ENCODE data around the gene MACF1. TPM values are rescaled to one million over a fixed set of nuclear protein-coding genes. Genes with fewer than 3 reads are reported as not detected.

MACF1 gene
- total RNA-seq, 1 donor from 2014 or later = 222 TPM

DNA sequence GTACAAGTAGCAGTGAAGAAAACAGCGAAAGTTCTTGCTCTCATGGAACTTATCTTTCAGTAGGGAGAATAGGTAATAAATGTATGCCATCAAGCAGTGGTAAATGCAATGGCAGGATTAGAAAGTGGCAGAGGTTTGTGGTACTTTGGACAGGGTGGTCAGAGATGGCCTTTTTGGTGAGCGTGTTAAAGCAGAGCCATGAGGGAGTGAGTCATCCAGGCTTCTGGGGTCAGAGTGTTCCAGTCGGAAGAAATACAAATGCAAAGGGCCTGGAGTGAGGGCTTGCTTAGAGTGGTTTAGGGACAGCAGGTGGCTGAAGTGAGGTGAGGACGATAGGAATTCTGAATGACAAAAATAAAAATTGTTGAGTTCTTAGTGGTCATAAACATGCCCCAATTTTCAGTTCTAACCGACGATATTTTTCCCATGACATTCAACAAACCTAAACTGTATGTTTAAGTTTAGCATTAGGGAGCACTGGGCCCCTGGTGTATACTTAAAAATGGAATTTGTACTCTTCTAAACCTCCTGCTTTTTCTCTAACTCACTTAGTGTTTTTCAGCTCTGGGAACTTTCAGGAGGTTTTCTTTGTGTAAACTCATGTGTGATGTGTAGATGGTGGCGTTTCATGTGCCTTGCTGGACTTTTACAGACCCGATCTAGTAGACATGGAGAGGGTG lies 78.2 kb downstream of the MACF1 start:
- peaks cover 35% of the 10 kb centered on the region for H3K36me3 Mint-ChIP-seq
- H3K27me3 Mint-ChIP-seq (ENCODE audit: insufficient read depth, low read depth) = no peaks in the 10 kb centered on the region
- no peak for DNase-seq (ENCODE audit: low spot score)
- Histone ChIP-seq H3K4me1 (peaks cover 7% of the 10 kb centered on the region), H3K9ac (peak overlapping the region; percentile 14), H2AFZ (replicated peaks) (no peak overlapping the region), H3K79me2 (ENCODE audit: low read depth) (peaks cover 43% of the 10 kb centered on the region), H3K36me3 (peaks cover 30% of the 10 kb centered on the region), H3F3A (ENCODE audit: low read depth) (no peaks in the 10 kb centered on the region), H3K27me3 (no peaks in the 10 kb centered on the region), H3K4me2 (no peak overlapping the region), H3K9me3 (ENCODE audit: low read depth) (no peaks in the 10 kb centered on the region), H3K27ac (no peak overlapping the region), H3K4me3 (no peak overlapping the region), H4K20me1 (ENCODE audit: low read depth) (peaks cover 29% of the 10 kb centered on the region)
- H3K27ac Mint-ChIP-seq = peak overlapping the region; percentile 42
- TF ChIP-seq, protein P1, sequence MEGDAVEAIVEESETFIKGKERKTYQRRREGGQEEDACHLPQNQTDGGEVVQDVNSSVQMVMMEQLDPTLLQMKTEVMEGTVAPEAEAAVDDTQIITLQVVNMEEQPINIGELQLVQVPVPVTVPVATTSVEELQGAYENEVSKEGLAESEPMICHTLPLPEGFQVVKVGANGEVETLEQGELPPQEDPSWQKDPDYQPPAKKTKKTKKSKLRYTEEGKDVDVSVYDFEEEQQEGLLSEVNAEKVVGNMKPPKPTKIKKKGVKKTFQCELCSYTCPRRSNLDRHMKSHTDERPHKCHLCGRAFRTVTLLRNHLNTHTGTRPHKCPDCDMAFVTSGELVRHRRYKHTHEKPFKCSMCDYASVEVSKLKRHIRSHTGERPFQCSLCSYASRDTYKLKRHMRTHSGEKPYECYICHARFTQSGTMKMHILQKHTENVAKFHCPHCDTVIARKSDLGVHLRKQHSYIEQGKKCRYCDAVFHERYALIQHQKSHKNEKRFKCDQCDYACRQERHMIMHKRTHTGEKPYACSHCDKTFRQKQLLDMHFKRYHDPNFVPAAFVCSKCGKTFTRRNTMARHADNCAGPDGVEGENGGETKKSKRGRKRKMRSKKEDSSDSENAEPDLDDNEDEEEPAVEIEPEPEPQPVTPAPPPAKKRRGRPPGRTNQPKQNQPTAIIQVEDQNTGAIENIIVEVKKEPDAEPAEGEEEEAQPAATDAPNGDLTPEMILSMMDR (IDR thresholded peaks at IDR 0.05) = no peak
- no peak for TF ChIP-seq EZH2phosphoT487 (IDR thresholded peaks at IDR 0.05)
- TF ChIP-seq EZH2 (IDR thresholded peaks at IDR 0.05) = no peak
- H3K4me3 Mint-ChIP-seq = no peak overlapping the region
- H3K9me3 Mint-ChIP-seq = no peaks in the 10 kb centered on the region
- peaks cover 13% of the 10 kb centered on the region for H3K4me1 Mint-ChIP-seq

DNA sequence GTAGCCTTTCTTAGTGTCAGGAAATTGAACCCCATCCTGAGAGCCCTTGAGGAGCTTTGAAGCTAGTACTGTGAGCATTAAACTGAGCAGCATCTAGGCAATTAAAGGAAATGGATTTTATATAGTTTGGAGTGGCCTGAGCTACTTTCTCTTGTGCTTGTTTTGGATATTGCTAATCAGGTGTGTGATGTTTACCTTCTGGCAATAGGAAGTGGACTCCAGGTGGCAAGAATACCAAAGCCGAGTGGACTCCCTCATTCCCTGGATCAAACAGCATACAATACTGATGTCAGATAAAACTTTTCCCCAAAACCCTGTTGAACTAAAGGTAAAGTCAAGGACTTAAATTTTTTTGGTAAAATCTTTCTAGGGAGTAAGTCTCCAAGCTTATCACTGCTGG lies 79.4 kb downstream of the MACF1 start:
- H3K4me1 Mint-ChIP-seq = peaks cover 7% of the 10 kb centered on the region
- no peaks in the 10 kb centered on the region for H3K9me3 Mint-ChIP-seq
- Histone ChIP-seq H3K9ac (no peak overlapping the region), H3K79me2 (ENCODE audit: low read depth) (peaks cover 31% of the 10 kb centered on the region), H3K27ac (no peak overlapping the region), H3K9me3 (ENCODE audit: low read depth) (no peaks in the 10 kb centered on the region), H3K27me3 (no peaks in the 10 kb centered on the region), H4K20me1 (ENCODE audit: low read depth) (peaks cover 17% of the 10 kb centered on the region), H2AFZ (replicated peaks) (no peak overlapping the region), H3K4me2 (no peak overlapping the region), H3F3A (ENCODE audit: low read depth) (no peaks in the 10 kb centered on the region), H3K4me1 (no peaks in the 10 kb centered on the region), H3K36me3 (peaks cover 32% of the 10 kb centered on the region), H3K4me3 (no peak overlapping the region)
- TF ChIP-seq, protein P1 (IDR thresholded peaks at IDR 0.05) = no peak
- TF ChIP-seq EZH2 (IDR thresholded peaks at IDR 0.05) (no peak), EZH2phosphoT487 (IDR thresholded peaks at IDR 0.05) (no peak)
- no peak overlapping the region for H3K4me3 Mint-ChIP-seq
- no peaks in the 10 kb centered on the region for H3K27me3 Mint-ChIP-seq (ENCODE audit: insufficient read depth, low read depth)
- H3K36me3 Mint-ChIP-seq = peaks cover 40% of the 10 kb centered on the region
- DNase-seq (ENCODE audit: low spot score) = no peak
- H3K27ac Mint-ChIP-seq = no peak overlapping the region

DNA sequence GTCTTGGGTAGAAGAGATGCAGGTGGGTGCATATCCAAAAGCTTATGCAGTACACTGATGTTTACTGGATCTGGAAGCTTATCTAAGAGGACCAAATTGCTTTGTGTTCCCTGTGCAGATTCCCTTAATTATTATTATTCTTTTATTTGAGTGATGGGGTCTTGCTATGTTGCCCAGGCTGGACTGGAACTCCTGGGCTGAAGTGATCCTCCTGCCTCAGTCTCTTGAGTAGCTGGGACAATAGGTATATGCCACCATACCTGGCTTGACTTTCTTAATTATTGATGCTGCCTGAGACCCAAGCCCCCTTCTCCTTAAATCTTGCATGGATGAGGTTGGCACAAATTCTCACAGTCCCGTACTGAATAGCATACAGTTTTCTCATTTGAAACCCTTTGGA lies 83.0 kb downstream of the MACF1 start:
- H3K4me2 ChIP-seq = no peak overlapping the region
- no peak overlapping the region for H3K27ac ChIP-seq
- H3K4me3 Mint-ChIP-seq = no peak overlapping the region
- peaks cover 9% of the 10 kb centered on the region for H3F3A ChIP-seq (ENCODE audit: low read depth)
- H3K27me3 Mint-ChIP-seq (ENCODE audit: insufficient read depth, low read depth) = no peaks in the 10 kb centered on the region
- no peak overlapping the region for H2AFZ ChIP-seq (replicated peaks)
- H4K20me1 ChIP-seq (ENCODE audit: low read depth) = peaks cover 6% of the 10 kb centered on the region
- no peak overlapping the region for H3K9ac ChIP-seq
- no peak overlapping the region for H3K27ac Mint-ChIP-seq
- H3K27me3 ChIP-seq = no peaks in the 10 kb centered on the region
- H3K36me3 ChIP-seq = peaks cover 35% of the 10 kb centered on the region
- peaks cover 58% of the 10 kb centered on the region for H3K36me3 Mint-ChIP-seq
- H3K4me3 ChIP-seq = no peak overlapping the region
- peaks cover 14% of the 10 kb centered on the region for H3K4me1 Mint-ChIP-seq
- TF ChIP-seq, protein P1 (IDR thresholded peaks at IDR 0.05) = no peak
- no peak for TF ChIP-seq EZH2 (IDR thresholded peaks at IDR 0.05)
- TF ChIP-seq EZH2phosphoT487 (IDR thresholded peaks at IDR 0.05) = no peak
- H3K4me1 ChIP-seq = peaks cover 11% of the 10 kb centered on the region
- no peaks in the 10 kb centered on the region for H3K9me3 Mint-ChIP-seq
- H3K79me2 ChIP-seq (ENCODE audit: low read depth) = peaks cover 6% of the 10 kb centered on the region
- no peaks in the 10 kb centered on the region for H3K9me3 ChIP-seq (ENCODE audit: low read depth)
- DNase-seq (ENCODE audit: low spot score) = no peak

Data from neural progenitor cell (in vitro differentiated cells).